ENCODE measurements around the gene SLC29A2. TPM values are rescaled to one million over a fixed set of nuclear protein-coding genes. Genes with fewer than 3 reads are reported as not detected.

Gene SLC29A2
- total RNA-seq, 1 donor from 2014 or later, result 2.3 TPM

- DNase-seq (ENCODE audit: low spot score) (no peak), ATAC-seq (peak; percentile 11)
- intact Hi-C loops (cut with DNase I), result no loop called here
Observed at GRCh38 chr11:66337103-66337899, 34.3 kb downstream of the SLC29A2 start.

GRCh38 chr11:66336234-66337102, 35.1 kb downstream of the SLC29A2 start, which contains the start of gene RIN1:
Gene RIN1, minus strand, starts transcription at chr11:66336434. Its CDS starts 32 bp downstream, at chr11:66336402.
- intact Hi-C loops (cut with DNase I), result no loop called here
- DNase-seq (ENCODE audit: low spot score) (no peak), ATAC-seq (peak; percentile 82)

GRCh38 chr11:66335531-66336233, 35.9 kb downstream of the SLC29A2 start:
- ATAC-seq (peak; percentile 12), DNase-seq (ENCODE audit: low spot score) (no peak)
- intact Hi-C loops (cut with DNase I), result no loop called here

GRCh38 chr11:66334605-66335442, 36.7 kb downstream of the SLC29A2 start:
- intact Hi-C loops (cut with DNase I), result no loop called here
- no peak for ATAC-seq
- no peak for DNase-seq (ENCODE audit: low spot score)

GRCh38 chr11:66333896-66334604, 37.5 kb downstream of the SLC29A2 start:
- ATAC-seq, result no peak
- no peak for DNase-seq (ENCODE audit: low spot score)
- intact Hi-C loops (cut with DNase I), result no loop called here

GRCh38 chr11:66333220-66333877, 38.2 kb downstream of the SLC29A2 start:
- DNase-seq (ENCODE audit: low spot score) (no peak), ATAC-seq (no peak)
- intact Hi-C loops (cut with DNase I), result no loop called here

GRCh38 chr11:66332371-66333219, 39.0 kb downstream of the SLC29A2 start:
- DNase-seq (ENCODE audit: low spot score) (no peak), ATAC-seq (no peak)
- intact Hi-C loops (cut with DNase I), result no loop called here

GRCh38 chr11:66331542-66332370, 39.8 kb downstream of the SLC29A2 start:
- no peak for ATAC-seq
- intact Hi-C loops (cut with DNase I), result no loop called here
- DNase-seq (ENCODE audit: low spot score), result no peak

- no peak for DNase-seq (ENCODE audit: low spot score)
- no peak for ATAC-seq
- intact Hi-C loops (cut with DNase I), result no loop called here
Observed at GRCh38 chr11:66330931-66331330, 40.6 kb downstream of the SLC29A2 start.

- intact Hi-C loops (cut with DNase I), result no loop called here
- ATAC-seq, result no peak
- no peak for DNase-seq (ENCODE audit: low spot score)
Observed at GRCh38 chr11:66329165-66329673, 42.3 kb downstream of the SLC29A2 start.

GRCh38 chr11:66328302-66329144, 43.0 kb downstream of the SLC29A2 start:
- DNase-seq (ENCODE audit: low spot score), result peak; percentile 86
- ATAC-seq, result peak; percentile 88
- intact Hi-C loops (cut with DNase I), result no loop called here

GRCh38 chr11:66328031-66328301, 43.6 kb downstream of the SLC29A2 start:
- no peak for DNase-seq (ENCODE audit: low spot score)
- intact Hi-C loops (cut with DNase I), result no loop called here
- no peak for ATAC-seq

GRCh38 chr11:66327171-66328030, 44.2 kb downstream of the SLC29A2 start:
- intact Hi-C loops (cut with DNase I), result no loop called here
- ATAC-seq (peak; percentile 51), DNase-seq (ENCODE audit: low spot score) (no peak)

Measured in sciatic nerve (tissue), 2 donors.